Measurements from ENCODE around the gene RHO. TPM values are rescaled to one million over a fixed set of nuclear protein-coding genes. Genes with fewer than 3 reads are reported as not detected.

Gene RHO
- total and polyA plus RNA-seq, 2 donors (not counting 1 experiment from before 2014, with no cell fraction given): not detected

DNA sequence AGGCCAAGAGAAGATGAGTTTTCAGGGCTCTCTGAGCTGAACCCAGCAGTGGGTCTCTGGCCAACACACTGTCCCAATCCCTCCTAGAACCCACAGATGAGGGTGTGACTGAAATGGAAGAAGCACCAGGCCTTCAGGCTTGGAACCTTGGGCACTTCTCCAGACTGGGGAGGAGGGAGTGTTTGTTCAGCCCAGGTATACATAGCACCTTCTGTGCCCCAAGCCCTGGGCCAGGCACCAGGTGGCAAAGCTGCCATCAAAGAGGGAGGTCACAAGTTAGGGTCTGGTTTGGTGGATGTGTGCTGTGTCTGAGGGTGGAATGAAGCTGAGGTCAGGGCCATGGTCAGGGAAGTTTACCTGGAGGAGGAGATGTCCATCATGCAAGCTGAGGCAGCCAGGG lies 15.8 kb upstream of the RHO start:
- Histone ChIP-seq H3K4me3 (replicated peaks in 1 of 4; ENCODE audit: control extremely low read depth in 1 of 4, insufficient read depth in 1 of 4, low read depth in 3 of 4, low read length in 4 of 4) (no peak overlapping the region), H4K20me1 (ENCODE audit: control insufficient read depth, extremely low read depth, insufficient read depth, low read length) (no peaks in the 10 kb centered on the region), H3K27me3 (ENCODE audit: control insufficient read depth, insufficient read depth, low read length) (no peaks in the 10 kb centered on the region), H3K4me2 (ENCODE audit: extremely low read depth, insufficient read depth, low read length) (no peak overlapping the region), H3K27ac (ENCODE audit: insufficient read depth, low read length) (no peak overlapping the region), H2AFZ (ENCODE audit: low read length) (no peak overlapping the region), H3K79me2 (ENCODE audit: control insufficient read depth, insufficient read depth, low read length) (no peaks in the 10 kb centered on the region), H3K4me1 (ENCODE audit: control insufficient read depth, extremely low read depth, insufficient read depth, low read length) (no peaks in the 10 kb centered on the region), H3K36me3 (ENCODE audit: control insufficient read depth, insufficient read depth, low read length) (no peaks in the 10 kb centered on the region), H3K9ac (ENCODE audit: insufficient read depth, low read length) (no peak overlapping the region), H3K9me3 (ENCODE audit: control insufficient read depth, insufficient read depth, low read depth, low read length) (no peaks in the 10 kb centered on the region)
- TF ChIP-seq EZH2 (IDR thresholded peaks at IDR 0.05; ENCODE audit: low read length, missing control alignments): no peak
- TF ChIP-seq, protein P1, sequence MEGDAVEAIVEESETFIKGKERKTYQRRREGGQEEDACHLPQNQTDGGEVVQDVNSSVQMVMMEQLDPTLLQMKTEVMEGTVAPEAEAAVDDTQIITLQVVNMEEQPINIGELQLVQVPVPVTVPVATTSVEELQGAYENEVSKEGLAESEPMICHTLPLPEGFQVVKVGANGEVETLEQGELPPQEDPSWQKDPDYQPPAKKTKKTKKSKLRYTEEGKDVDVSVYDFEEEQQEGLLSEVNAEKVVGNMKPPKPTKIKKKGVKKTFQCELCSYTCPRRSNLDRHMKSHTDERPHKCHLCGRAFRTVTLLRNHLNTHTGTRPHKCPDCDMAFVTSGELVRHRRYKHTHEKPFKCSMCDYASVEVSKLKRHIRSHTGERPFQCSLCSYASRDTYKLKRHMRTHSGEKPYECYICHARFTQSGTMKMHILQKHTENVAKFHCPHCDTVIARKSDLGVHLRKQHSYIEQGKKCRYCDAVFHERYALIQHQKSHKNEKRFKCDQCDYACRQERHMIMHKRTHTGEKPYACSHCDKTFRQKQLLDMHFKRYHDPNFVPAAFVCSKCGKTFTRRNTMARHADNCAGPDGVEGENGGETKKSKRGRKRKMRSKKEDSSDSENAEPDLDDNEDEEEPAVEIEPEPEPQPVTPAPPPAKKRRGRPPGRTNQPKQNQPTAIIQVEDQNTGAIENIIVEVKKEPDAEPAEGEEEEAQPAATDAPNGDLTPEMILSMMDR (conservative IDR thresholded peaks at IDR 0.05 in 1 of 2, IDR thresholded peaks at IDR 0.05 in 1 of 2; ENCODE audit: low read depth in 1 of 2, low read length in 2 of 2): no peak
- no peak for DNase-seq (ENCODE audit: low read depth in 2 of 2)

DNA sequence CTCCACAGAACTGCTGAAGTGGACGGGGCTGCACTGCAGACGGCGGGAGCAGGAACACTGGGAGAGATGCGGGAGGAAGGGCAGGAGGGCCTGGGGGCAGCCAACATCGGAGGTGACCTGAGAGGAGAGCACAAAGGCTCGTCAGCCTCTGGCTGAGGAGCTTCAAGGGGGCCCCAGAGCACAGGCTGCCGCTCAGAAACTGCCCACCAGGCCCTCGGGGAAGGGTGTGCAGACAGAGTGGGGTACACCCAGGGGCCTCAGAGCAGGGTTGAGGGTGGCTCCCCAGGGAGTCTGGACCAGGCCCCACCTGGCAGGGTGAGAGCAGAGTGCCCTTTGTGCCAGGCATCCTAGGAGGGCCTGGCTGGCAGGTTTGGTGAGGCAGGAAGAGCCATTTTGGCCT lies 14.7 kb upstream of the RHO start:
- H3K27me3 ChIP-seq (ENCODE audit: control insufficient read depth, insufficient read depth, low read length): no peaks in the 10 kb centered on the region
- no peak overlapping the region for H2AFZ ChIP-seq (ENCODE audit: low read length)
- H3K36me3 ChIP-seq (ENCODE audit: control insufficient read depth, insufficient read depth, low read length): no peaks in the 10 kb centered on the region
- TF ChIP-seq, protein P1 (conservative IDR thresholded peaks at IDR 0.05 in 1 of 2, IDR thresholded peaks at IDR 0.05 in 1 of 2; ENCODE audit: low read depth in 1 of 2, low read length in 2 of 2): no peak
- no peak for TF ChIP-seq EZH2 (IDR thresholded peaks at IDR 0.05; ENCODE audit: low read length, missing control alignments)
- H3K4me3 ChIP-seq (replicated peaks in 1 of 4; ENCODE audit: control extremely low read depth in 1 of 4, insufficient read depth in 1 of 4, low read depth in 3 of 4, low read length in 4 of 4): no peak overlapping the region
- no peak overlapping the region for H3K27ac ChIP-seq (ENCODE audit: insufficient read depth, low read length)
- no peak for DNase-seq (ENCODE audit: low read depth in 2 of 2)
- no peaks in the 10 kb centered on the region for H3K9me3 ChIP-seq (ENCODE audit: control insufficient read depth, insufficient read depth, low read depth, low read length)
- H4K20me1 ChIP-seq (ENCODE audit: control insufficient read depth, extremely low read depth, insufficient read depth, low read length): no peaks in the 10 kb centered on the region
- no peak overlapping the region for H3K4me2 ChIP-seq (ENCODE audit: extremely low read depth, insufficient read depth, low read length)
- H3K79me2 ChIP-seq (ENCODE audit: control insufficient read depth, insufficient read depth, low read length): no peaks in the 10 kb centered on the region
- H3K4me1 ChIP-seq (ENCODE audit: control insufficient read depth, extremely low read depth, insufficient read depth, low read length): no peaks in the 10 kb centered on the region
- H3K9ac ChIP-seq (ENCODE audit: insufficient read depth, low read length): no peak overlapping the region

DNA sequence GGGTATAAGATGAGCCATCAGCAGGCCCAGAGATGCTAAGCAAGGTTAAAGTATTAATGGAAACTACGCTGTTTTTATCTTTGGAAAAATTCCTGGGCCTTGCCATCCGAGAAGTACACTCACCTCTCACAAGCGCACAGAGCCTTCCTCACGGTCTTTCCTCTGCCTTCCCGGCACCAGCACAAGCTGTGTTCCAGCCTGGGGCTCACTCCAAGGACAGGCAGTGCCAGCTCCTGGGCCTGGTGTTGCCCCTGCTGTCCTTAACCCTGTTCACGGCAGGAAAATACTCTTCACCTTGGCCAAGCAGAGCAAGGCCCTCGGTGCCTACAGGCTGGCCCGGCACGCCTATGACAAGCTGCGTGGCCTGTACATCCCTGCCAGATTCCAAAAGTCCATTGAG lies 14.3 kb upstream of the RHO start:
- no peaks in the 10 kb centered on the region for H3K4me1 ChIP-seq (ENCODE audit: control insufficient read depth, extremely low read depth, insufficient read depth, low read length)
- no peak for DNase-seq (ENCODE audit: low read depth in 2 of 2)
- no peaks in the 10 kb centered on the region for H4K20me1 ChIP-seq (ENCODE audit: control insufficient read depth, extremely low read depth, insufficient read depth, low read length)
- H2AFZ ChIP-seq (ENCODE audit: low read length): no peak overlapping the region
- H3K27me3 ChIP-seq (ENCODE audit: control insufficient read depth, insufficient read depth, low read length): no peaks in the 10 kb centered on the region
- no peak overlapping the region for H3K4me3 ChIP-seq (replicated peaks in 1 of 4; ENCODE audit: control extremely low read depth in 1 of 4, insufficient read depth in 1 of 4, low read depth in 3 of 4, low read length in 4 of 4)
- no peaks in the 10 kb centered on the region for H3K36me3 ChIP-seq (ENCODE audit: control insufficient read depth, insufficient read depth, low read length)
- no peaks in the 10 kb centered on the region for H3K9me3 ChIP-seq (ENCODE audit: control insufficient read depth, insufficient read depth, low read depth, low read length)
- TF ChIP-seq EZH2 (IDR thresholded peaks at IDR 0.05; ENCODE audit: low read length, missing control alignments): no peak
- TF ChIP-seq, protein P1 (conservative IDR thresholded peaks at IDR 0.05 in 1 of 2, IDR thresholded peaks at IDR 0.05 in 1 of 2; ENCODE audit: low read depth in 1 of 2, low read length in 2 of 2): no peak
- H3K27ac ChIP-seq (ENCODE audit: insufficient read depth, low read length): no peak overlapping the region
- no peak overlapping the region for H3K4me2 ChIP-seq (ENCODE audit: extremely low read depth, insufficient read depth, low read length)
- H3K9ac ChIP-seq (ENCODE audit: insufficient read depth, low read length): no peak overlapping the region
- H3K79me2 ChIP-seq (ENCODE audit: control insufficient read depth, insufficient read depth, low read length): no peaks in the 10 kb centered on the region
